CD4-positive, alpha-beta T cell treated with Interleukin-15 for 1 hour (primary cell): Measurements from ENCODE around the gene TMEM38B.
"Not testable (repeated sequence)": the region's sequence is repeated elsewhere in the genome, so short reads cannot be mapped to it uniquely, and the experiment has no call there.

ENCODE experiments used
- DNase-seq: peaks from one replicate; pipeline ENCODE4 v3.0.0-alpha.2; 2020

TMEM38B gene

DNA sequence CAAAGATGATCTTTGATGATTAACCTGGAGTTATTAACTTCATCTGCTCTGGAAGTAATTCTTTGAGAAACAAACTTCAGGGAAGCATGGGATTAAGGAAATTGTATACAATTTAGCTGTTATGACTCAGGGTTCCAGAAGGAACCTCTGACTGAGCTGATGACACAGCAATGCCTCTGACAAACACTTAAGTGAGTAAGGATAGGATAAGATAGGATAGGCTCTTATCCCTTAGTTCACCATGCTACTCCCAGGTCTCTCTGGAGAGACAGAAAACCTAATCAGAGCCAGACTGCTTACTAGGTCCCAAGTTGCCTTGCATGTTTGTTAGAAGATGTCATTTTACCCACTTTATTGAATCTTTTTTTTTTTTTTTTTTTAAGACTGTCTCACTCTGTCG lies 12.6 kb upstream of the TMEM38B start:
- no peak for DNase-seq

DNA sequence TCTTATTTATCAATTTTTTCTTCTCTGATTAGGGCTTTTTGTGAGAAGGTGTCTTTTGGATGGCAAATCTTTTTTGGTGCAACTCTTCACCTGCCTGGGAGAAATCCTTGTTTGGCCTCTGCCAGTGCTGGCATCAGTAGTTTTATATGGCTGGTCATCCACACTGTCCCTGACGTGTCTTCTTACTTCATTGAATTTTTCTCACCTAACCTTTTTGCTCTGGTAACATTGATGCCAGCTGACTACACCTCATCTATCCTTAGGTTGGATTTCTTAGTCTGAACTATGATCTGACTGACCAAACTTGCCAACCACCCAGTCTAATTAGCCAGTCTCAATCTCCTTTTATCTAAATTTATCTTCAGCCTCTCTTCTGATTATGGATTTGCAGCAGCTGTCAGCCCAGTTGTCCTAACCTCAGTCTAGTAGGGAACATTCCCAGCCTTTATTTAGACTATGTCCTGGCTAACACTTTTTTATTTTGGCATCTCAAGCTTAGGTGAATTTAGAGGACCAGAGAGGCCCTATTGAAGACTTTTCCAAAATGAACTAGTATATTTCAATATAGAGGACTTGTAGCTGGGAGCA lies 10.6 kb upstream of the TMEM38B start:
- no peak for DNase-seq

DNA sequence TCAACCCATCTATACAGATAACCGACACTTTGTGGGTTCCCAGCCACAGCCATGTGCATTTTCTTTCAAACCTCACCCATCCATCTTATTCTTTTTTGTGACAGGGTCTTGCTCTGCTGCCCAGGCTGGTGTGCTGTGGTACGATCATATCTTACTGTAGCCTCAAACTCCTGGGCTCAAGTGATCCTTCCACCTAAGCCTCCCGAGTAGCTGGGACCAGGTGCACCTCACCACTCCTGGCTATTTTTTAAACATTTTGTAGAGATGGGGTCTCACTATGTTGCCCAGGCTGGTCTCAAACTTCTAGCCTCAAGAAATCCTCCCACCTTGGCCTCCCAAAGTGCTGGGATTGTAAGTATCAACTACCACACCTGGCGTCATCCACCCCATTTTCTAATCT lies 7.4 kb upstream of the TMEM38B start:
- DNase-seq: no peak

GRCh38 chr9:105690742-105691141 lies 3.6 kb upstream of the TMEM38B start:
- DNase-seq: no peak

DNA sequence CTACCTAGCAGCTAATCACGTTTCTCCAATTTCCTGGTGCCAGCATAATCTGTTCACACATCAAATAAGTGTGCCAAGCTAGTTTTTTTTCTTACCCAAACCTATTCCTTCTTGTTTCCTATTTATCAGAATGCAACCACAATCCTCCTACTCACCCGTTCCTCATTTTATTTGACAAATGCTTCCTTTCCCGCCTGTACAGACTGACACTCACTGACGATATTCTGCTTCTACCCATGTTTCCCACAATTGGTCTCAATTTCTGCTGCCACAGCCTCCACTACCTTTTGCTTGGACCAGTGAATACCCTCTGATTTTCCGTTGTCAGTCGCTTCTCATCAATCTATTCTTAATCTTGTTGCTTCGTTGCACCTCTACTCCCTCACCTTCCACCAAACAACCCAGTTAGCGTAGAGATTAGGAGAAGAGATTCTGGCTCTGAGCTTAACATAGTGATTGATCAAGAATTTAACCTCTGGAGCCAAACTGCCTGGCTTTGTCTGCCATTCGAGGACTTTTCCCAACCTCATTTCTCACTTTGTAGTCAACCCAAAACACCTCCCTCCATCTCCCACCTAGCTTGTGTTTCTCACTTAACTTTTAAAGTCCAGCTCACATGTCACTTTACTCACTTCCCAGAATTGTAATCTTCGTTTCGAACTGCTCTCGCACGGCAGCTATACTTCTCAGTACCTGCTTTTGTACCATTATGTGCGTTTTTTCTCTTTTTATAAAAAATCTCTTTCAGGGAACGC lies 729 bp upstream of the TMEM38B start:
- DNase-seq: no peak

DNA sequence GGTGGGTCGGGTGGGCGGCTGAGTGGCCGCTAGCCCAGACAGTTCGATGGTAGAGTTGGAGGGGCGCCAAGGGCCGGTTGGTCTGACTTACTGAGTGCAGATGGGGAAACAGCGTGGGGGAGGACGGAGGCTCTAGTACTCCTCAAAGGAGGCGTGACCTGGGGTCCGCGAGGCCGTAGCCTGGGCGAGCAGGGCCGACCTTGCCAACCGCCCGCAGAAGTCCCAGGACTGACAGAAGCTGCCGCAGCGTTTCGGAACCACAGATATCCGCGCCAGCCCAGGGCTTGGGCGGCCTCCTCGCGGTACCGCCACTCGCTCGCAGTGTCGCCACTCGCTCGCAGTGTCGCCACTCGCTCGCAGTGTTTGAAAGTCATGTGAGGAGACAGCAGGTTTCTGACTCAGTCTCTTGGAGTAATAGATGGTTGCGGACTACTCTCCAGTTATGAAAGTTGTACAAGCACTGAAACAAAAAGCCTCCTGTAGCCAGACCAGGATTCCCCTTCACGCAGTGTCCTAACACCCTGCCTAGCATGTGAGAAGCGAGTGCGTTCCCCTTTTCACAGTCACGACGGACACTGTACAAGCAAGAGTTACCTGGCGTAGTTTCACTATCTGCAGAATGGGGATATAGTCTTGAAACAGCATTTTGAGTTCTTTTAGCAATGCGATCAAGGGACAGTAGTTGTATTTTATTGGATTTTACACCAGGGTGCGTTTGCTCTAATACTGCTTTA lies 674 bp downstream of the TMEM38B start:
- DNase-seq: peak; percentile 49

- no peak for DNase-seq
Observed at GRCh38 chr9:105696219-105696793, 2.0 kb downstream of the TMEM38B start.

GRCh38 chr9:105697871-105698270 lies 3.5 kb downstream of the TMEM38B start:
- no peak for DNase-seq

GRCh38 chr9:105698348-105698870 lies 4.1 kb downstream of the TMEM38B start:
- DNase-seq: no peak

DNA sequence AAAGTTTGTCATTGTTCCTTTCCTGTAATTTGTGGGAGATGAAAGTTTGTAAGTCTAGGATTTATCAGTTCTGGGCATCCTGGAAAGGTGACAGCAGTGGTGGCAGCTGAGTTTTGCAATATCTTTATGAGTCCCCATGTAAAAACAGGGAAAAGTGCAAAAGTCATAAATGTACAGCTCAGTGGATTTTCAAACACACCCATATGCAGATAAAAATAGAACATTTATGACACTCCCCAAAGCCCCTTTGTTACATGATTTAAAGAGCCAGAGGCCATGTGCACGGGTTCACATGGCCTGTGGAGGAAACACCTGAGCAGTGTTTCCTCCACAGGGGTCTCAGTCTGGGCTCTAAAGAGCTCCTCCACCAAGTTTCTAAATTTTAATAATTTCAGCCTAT lies 6.3 kb downstream of the TMEM38B start:
- DNase-seq: no peak

GRCh38 chr9:105701145-105701544 lies 6.8 kb downstream of the TMEM38B start:
- DNase-seq: no peak

GRCh38 chr9:105702207-105702606 lies 7.9 kb downstream of the TMEM38B start:
- no peak for DNase-seq

- not testable (repeated sequence) for DNase-seq
Observed at GRCh38 chr9:105703638-105704037, 9.3 kb downstream of the TMEM38B start.

- no peak for DNase-seq
Observed at GRCh38 chr9:105706156-105706555, 11.8 kb downstream of the TMEM38B start.

DNA sequence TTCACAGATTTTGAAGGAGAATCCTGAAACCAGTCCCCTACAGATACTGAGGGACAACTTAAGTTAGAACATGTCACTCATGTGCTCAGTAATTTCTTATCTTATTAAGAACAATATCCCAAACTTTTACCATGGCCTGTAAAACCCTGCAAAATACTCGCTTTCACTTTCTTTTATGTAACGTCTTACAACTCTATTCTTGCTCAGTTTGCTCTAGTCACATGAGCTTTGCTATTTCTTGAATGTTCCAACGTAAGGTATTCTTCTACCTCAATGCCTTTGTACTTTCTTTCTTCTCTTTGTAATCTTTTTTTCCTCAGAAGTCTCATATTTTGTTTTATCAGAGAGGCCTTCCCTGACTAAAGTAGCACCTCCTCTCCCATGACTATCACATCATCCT lies 14.1 kb downstream of the TMEM38B start:
- no peak for DNase-seq

DNA sequence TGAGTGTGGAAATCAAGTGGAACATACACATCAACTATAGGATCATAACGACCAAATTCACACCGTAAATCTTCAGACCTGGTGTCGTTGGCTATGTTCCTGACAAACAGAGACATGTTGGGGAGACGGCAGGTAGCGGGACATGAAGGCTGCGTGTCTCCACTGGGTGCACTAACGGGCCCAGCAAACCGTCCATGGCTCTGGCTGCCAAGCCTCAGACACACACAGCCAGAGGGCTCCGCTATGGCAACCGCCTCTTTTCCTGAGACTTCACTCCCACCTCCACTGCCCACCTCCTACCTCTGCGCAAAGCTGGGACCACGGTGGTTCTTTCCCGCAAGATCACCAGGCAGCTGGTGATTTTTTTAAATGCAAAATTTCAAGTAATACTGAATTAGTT lies 16.3 kb downstream of the TMEM38B start:
- DNase-seq: no peak

GRCh38 chr9:105711867-105712266 lies 17.5 kb downstream of the TMEM38B start:
- no peak for DNase-seq

DNA sequence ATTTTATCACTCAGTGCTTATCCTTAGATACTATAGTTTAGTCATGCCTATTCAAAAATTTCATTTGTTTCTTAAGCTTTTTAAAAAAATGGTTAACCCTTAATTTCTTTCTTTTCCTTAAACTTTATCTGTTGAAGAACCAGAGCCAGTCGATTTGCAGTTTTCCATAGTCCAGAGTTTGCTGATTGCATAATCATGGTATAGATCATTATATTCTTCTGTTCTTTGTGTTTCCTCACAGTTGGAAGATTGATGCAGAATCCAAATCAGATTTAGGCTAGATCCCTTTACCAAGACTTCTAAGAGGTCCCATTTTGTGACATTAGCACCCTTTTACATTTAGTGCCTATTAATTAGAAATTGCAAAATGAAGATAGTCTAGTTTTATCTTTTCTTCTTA lies 18.0 kb downstream of the TMEM38B start:
- DNase-seq: no peak

GRCh38 chr9:105712773-105713172 lies 18.4 kb downstream of the TMEM38B start:
- DNase-seq: no peak

- no peak for DNase-seq
Observed at GRCh38 chr9:105713260-105714019, 19.1 kb downstream of the TMEM38B start.

DNA sequence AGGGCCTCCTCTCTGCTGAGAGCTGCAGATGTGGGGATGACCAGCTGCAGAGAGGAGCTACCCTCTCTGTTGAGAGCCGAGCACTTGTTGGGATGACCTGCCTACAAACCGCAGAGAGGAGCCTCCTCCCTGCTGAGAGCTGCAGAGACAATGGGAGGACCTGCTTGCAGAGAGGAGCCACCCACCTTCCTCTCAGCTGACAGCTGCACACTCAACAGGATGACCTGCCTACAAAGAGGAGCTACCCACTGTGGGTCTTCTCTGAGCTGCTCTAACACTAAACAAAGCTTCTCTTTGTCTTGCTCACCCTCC lies 19.6 kb downstream of the TMEM38B start:
- no peak for DNase-seq

DNA sequence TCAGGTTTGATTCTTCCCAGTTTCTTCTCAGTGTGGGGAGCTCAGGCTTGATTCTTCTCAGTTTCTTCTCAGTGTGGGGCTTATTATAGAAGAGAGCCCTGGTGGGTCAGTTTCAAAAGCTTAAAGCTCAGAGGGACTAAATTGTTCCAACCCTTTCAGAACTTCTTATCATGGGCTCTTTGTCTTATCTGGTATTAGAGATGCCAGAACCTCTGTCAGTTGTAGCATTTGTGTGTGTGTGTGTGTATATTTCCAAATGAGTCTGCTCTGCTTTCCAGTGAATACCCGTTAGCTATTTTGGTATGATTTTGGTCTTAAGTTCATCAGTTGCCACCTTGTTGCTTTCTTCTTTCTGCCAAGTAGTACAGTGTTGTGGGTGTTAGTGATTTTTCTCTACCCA lies 21.8 kb downstream of the TMEM38B start:
- no peak for DNase-seq

DNA sequence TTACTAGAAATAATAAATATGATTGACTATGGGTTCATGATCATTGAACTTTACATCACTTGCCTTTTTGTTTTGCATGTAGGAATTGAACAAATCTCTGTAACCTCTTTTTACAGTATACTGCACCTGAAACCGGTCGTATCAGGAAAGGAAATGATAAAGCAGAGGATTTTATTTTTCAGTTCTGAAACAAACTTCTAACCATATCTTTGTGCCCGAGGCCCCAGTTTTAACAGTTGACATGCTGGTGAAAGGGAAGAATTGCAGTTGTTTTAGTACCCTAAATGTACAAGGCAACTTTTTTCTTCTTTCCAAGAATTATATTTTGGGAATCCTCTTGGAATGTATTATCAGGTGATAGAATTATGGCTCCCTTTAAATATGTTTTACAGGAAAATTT lies 27.8 kb downstream of the TMEM38B start:
- DNase-seq: no peak
